IMR-90 (cell line): ENCODE data around the gene GSDMA. TPM values are rescaled to one million over a fixed set of nuclear protein-coding genes. Genes with fewer than 3 reads are reported as not detected.

ENCODE experiments used
- ATAC-seq: fragments of 200-7000 bp; cut with Tn5 transposase; 2 replicates; pipeline ENCODE4 v1.9.1; 2020; ENCODE audit warnings: low read depth, mild to moderate bottlenecking, moderate library complexity
- BruUV-seq: library from RNA; stranded (reverse); fragments of 400-500 nt; replicated peaks from 2 replicates; lab custom pipeline; 2021; lab: Mats Ljungman, UMichigan
- CTCF ChIA-PET: fragments of 300-600 bp; formaldehyde crosslinking; extraction: SDS; loops from one replicate; lab custom pipeline; 2021; ENCODE audit warnings: antibody characterized with exemption; lab: Yijun Ruan, JAX
- POLR2A ChIA-PET: fragments of 300-600 bp; sonication (Branson Sonifier 250); formaldehyde crosslinking; loops from one replicate; lab custom pipeline; 2022; ENCODE audit warnings: antibody characterized with exemption; ENCODE audit not compliant: unreplicated experiment; lab: Charles Lee
- DNase-seq: peaks from one replicate; pipeline ENCODE4 v3.0.0; 2013
- H2AFZ ChIP-seq: replicated peaks from 2 replicates; pipeline ENCODE3; 2013; ENCODE audit warnings: low read length, mild to moderate bottlenecking; ENCODE audit not compliant: poor library complexity
- H2AK5ac ChIP-seq: 2 replicates; pipeline ENCODE4 v1.6.1; 2013; ENCODE audit warnings: low read depth, low read length, inconsistent platforms
- H2AK9ac ChIP-seq: replicated peaks from 2 replicates; pipeline ENCODE3; 2013; ENCODE audit warnings: mild to moderate bottlenecking, low read depth, low read length, moderate library complexity; ENCODE audit not compliant: poor library complexity
- H2BK120ac ChIP-seq: 2 replicates; pipeline ENCODE4 v1.6.1; 2013; ENCODE audit warnings: low read depth, low read length, inconsistent platforms
- H2BK15ac ChIP-seq: 3 replicates; pipeline ENCODE4 v1.6.1; 2013; ENCODE audit warnings: low read depth, low read length, inconsistent platforms
- H2BK20ac ChIP-seq: 2 replicates; pipeline ENCODE4 v1.6.1; 2013; ENCODE audit warnings: low read depth, mild to moderate bottlenecking, inconsistent platforms, low read length, moderate library complexity
- H2BK5ac ChIP-seq: 2 replicates; pipeline ENCODE4 v1.6.1; 2013; ENCODE audit warnings: mild to moderate bottlenecking, low read depth, low read length, inconsistent platforms; ENCODE audit not compliant: poor library complexity, severe bottlenecking
- H3K14ac ChIP-seq: replicated peaks from 2 replicates; pipeline ENCODE4 v1.6.1; 2013; ENCODE audit warnings: low read depth, low read length, inconsistent platforms
- H3K18ac ChIP-seq: 2 replicates; pipeline ENCODE4 v1.6.1; 2013; ENCODE audit warnings: low read depth, low read length, control low read depth
- H3K23ac ChIP-seq: 2 replicates; pipeline ENCODE4 v1.6.1; 2013; ENCODE audit warnings: low read depth, low read length, inconsistent platforms
- H3K27ac ChIP-seq: 2 replicates; pipeline ENCODE4 v1.5.1; 2013; ENCODE audit warnings: mild to moderate bottlenecking, control low read depth, low read length; ENCODE audit not compliant: insufficient read depth
- H3K27me3 ChIP-seq: 2 replicates; pipeline ENCODE4 v1.6.1; 2013; ENCODE audit warnings: low read length; ENCODE audit not compliant: control insufficient read depth, insufficient read depth
- H3K36me3 ChIP-seq: 2 replicates; pipeline ENCODE4 v1.6.1; 2013; ENCODE audit warnings: low read length, mixed read lengths; ENCODE audit not compliant: control insufficient read depth, insufficient read depth
- H3K4ac ChIP-seq: 2 replicates; pipeline ENCODE4 v1.6.1; 2013; ENCODE audit warnings: low read depth, low read length, inconsistent platforms
- H3K4me1 ChIP-seq: 2 replicates; pipeline ENCODE4 v1.6.1; 2013; ENCODE audit warnings: low read length, mixed read lengths; ENCODE audit not compliant: control insufficient read depth, insufficient read depth
- H3K4me2 ChIP-seq: 2 replicates; pipeline ENCODE4 v1.6.1; 2013; ENCODE audit warnings: low read depth, mild to moderate bottlenecking, control low read depth, low read length, moderate library complexity
- H3K4me3 ChIP-seq: 2 replicates; pipeline ENCODE4 v1.5.1; 2013; ENCODE audit warnings: low read depth, mild to moderate bottlenecking, control low read depth, low read length, moderate library complexity; ENCODE audit not compliant: insufficient read depth
- H3K56ac ChIP-seq: 2 replicates; pipeline ENCODE4 v1.6.1; 2013; ENCODE audit warnings: low read length, inconsistent platforms; ENCODE audit not compliant: insufficient read depth; ENCODE audit errors: extremely low read depth
- H3K79me1 ChIP-seq, 2 experiments: 2 replicates each; pipeline ENCODE4 v1.6.1; 2013; ENCODE audit warnings: low read length in 2 of 2, inconsistent platforms in 1 of 2, low read depth in 1 of 2
- H3K9ac ChIP-seq: 2 replicates; pipeline ENCODE4 v1.6.1; 2013; ENCODE audit warnings: low read depth, low read length, control low read depth
- H3K9me1 ChIP-seq: 2 replicates; pipeline ENCODE4 v1.6.1; 2013; ENCODE audit warnings: low read length, inconsistent platforms; ENCODE audit not compliant: insufficient read depth
- H3K9me3 ChIP-seq: 2 replicates; pipeline ENCODE4 v1.6.1; 2013; ENCODE audit warnings: low read length; ENCODE audit not compliant: control insufficient read depth, insufficient read depth
- H4K20me1 ChIP-seq: 2 replicates; pipeline ENCODE4 v1.6.1; 2013; ENCODE audit warnings: low read length, inconsistent platforms; ENCODE audit not compliant: insufficient read depth
- H4K5ac ChIP-seq: 2 replicates; pipeline ENCODE4 v1.6.1; 2013; ENCODE audit warnings: mild to moderate bottlenecking, low read depth, low read length, control low read depth
- H4K8ac ChIP-seq, 2 experiments: 2 replicates each; pipeline ENCODE4 v1.6.1; 2013; ENCODE audit warnings: low read depth in 2 of 2, low read length in 2 of 2, control low read depth in 1 of 2, inconsistent platforms in 1 of 2
- H4K91ac ChIP-seq: 2 replicates; pipeline ENCODE4 v1.6.1; 2013; ENCODE audit warnings: low read depth, low read length, inconsistent platforms; ENCODE audit not compliant: insufficient read depth
- BHLHE40 ChIP-seq: fragments of 150-350 bp; IDR thresholded peaks from 2 replicates; pipeline ENCODE4 v1.6.1; 2016; ENCODE audit warnings: mild to moderate bottlenecking, low read depth, low read length
- MAFK ChIP-seq: IDR thresholded peaks from 2 replicates; pipeline ENCODE4 v1.6.1; 2012; ENCODE audit warnings: low read depth, low read length, improper control_type of control experiment
- NFE2L2 ChIP-seq: fragments of 150-350 bp; IDR thresholded peaks from 2 replicates; pipeline ENCODE4 v1.6.1; 2016; ENCODE audit warnings: low read depth, mild to moderate bottlenecking, low read length
- RAD21 ChIP-seq: IDR thresholded peaks from 2 replicates; pipeline ENCODE4 v1.6.1; 2012; ENCODE audit warnings: low read length, improper control_type of control experiment
- WGBS, 2 experiments: methylation state at CpG; one replicate each; pipeline versions ENCODE4 v1.1.5 to v1.1.7; 2013; ENCODE audit warnings: missing lambda C conversion rate in 2 of 2; ENCODE audit not compliant: insufficient read length in 1 of 2; ENCODE audit errors: extremely low coverage in 2 of 2; 5-methylcytosine and 5-hydroxymethylcytosine counted together
- dilution Hi-C: fragments of 300-500 bp; cut with HindIII; formaldehyde crosslinking; loops from one replicate; pipeline ENCODE4 v1.14.3; 2018; ENCODE audit warnings: low sequenced_read_pairs; ENCODE audit not compliant: unreplicated experiment
- in situ Hi-C: fragments of 300-500 bp; cut with MboI; formaldehyde crosslinking; loops from 3 replicates; pipeline ENCODE4 v1.14.3; 2019; ENCODE audit warnings: low sequenced_read_pairs, inconsistent platforms, mixed read lengths
- intact Hi-C: fragments of 100-400 bp; cut with micrococcal nuclease; formaldehyde crosslinking; loops from 2 replicates; pipeline ENCODE4 v1.10.0; 2022
- polyA plus RNA-seq, 3 experiments: library from polyadenylated mRNA; depleted of rRNA; stranded (reverse); fragments of >200 nt; gene quantifications; 2 replicates each; pipeline ENCODE4 v1.2.3, GENCODE V29; 2012; ENCODE audit warnings: low replicate concordance in 1 of 3
- total RNA-seq: library from RNA; depleted of rRNA; stranded (reverse); fragments of >200 nt; gene quantifications from 2 replicates; pipeline ENCODE4 v1.2.3, GENCODE V29; 2012
- TF ChIP-seq, protein P1 (sequence below): conservative IDR thresholded peaks from 2 replicates; pipeline ENCODE4 v1.5.1; 2012; ENCODE audit warnings: mild to moderate bottlenecking, low read depth, low read length, improper control_type of control experiment

Gene GSDMA
- total and polyA plus RNA-seq, 2 of the 4 experiments (the other 2 are of a cell fraction): not detected

DNA sequence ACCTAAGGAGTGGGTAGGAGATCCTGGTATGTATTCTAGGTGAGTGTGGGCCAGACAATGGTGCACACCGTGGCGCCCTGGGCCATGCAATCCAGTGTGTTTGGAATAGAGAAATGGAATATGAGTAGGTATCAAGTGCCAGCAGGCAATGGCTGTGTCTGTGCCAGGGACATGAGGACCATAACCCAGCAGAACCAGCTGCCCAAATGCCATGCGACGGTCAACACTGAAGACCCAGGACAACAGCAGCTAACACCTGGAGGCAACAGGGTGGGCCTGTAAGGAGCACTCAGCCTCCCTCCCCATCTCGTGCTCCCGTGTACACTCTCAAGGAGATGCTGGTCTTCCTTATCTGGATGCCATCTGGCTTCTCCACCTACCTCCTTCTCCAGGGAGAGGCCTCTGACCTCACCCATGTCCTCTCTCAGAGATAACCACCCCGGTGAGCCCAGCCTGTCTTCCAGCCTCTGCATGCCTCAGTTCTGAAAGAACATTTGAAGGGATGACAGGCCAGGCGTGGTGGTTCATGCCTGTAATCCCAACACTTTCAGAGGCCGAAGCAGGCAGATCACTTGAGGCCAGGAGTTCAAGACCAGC is 43.6 kb upstream of the GSDMA start:
- H2BK20ac ChIP-seq: no peak overlapping the region
- no peak overlapping the region for H2AK9ac ChIP-seq
- BruUV-seq: no TSS peak
- no peak for TF ChIP-seq RAD21
- TF ChIP-seq, protein P1, sequence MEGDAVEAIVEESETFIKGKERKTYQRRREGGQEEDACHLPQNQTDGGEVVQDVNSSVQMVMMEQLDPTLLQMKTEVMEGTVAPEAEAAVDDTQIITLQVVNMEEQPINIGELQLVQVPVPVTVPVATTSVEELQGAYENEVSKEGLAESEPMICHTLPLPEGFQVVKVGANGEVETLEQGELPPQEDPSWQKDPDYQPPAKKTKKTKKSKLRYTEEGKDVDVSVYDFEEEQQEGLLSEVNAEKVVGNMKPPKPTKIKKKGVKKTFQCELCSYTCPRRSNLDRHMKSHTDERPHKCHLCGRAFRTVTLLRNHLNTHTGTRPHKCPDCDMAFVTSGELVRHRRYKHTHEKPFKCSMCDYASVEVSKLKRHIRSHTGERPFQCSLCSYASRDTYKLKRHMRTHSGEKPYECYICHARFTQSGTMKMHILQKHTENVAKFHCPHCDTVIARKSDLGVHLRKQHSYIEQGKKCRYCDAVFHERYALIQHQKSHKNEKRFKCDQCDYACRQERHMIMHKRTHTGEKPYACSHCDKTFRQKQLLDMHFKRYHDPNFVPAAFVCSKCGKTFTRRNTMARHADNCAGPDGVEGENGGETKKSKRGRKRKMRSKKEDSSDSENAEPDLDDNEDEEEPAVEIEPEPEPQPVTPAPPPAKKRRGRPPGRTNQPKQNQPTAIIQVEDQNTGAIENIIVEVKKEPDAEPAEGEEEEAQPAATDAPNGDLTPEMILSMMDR: no peak
- TF ChIP-seq BHLHE40: no peak
- TF ChIP-seq MAFK: no peak
- no peak for TF ChIP-seq NFE2L2
- DNase-seq (no peak), ATAC-seq (no peak)
- no peak overlapping the region for H2AK5ac ChIP-seq
- no peak overlapping the region for H2AFZ ChIP-seq
- CTCF ChIA-PET: no interaction called here
- intact Hi-C loops: no loop called here
- H4K20me1 ChIP-seq: peaks cover 12% of the 10 kb centered on the region; the same call in 1 of the 2 replicates
- no peak overlapping the region for H4K5ac ChIP-seq
- no peak overlapping the region for H3K27ac ChIP-seq
- H2BK120ac ChIP-seq: no peak overlapping the region
- peaks cover 5% of the 10 kb centered on the region for H3K4me1 ChIP-seq
- H3K4me3 ChIP-seq: no peak overlapping the region
- 100% methylated on average over 6 of the region's 9 CpGs; no CpG with 5 or more reads in 1 of the 2 experiments for WGBS, 2 experiments
- in situ Hi-C loops: no loop called here
- POLR2A ChIA-PET: no interaction called here
- no peak overlapping the region for H3K4me2 ChIP-seq
- H3K9ac ChIP-seq: no peak overlapping the region
- no peak overlapping the region for H2BK5ac ChIP-seq
- peaks cover 50% of the 10 kb centered on the region for H3K36me3 ChIP-seq
- no peak overlapping the region for H3K18ac ChIP-seq
- no peak overlapping the region for H3K14ac ChIP-seq
- H4K8ac ChIP-seq: no peak overlapping the region
- H3K23ac ChIP-seq: no peak overlapping the region
- H3K9me1 ChIP-seq: peaks cover 23% of the 10 kb centered on the region
- H4K91ac ChIP-seq: no peak overlapping the region
- H3K4ac ChIP-seq: no peak overlapping the region
- no peaks in the 10 kb centered on the region for H3K9me3 ChIP-seq
- H3K27me3 ChIP-seq: no peaks in the 10 kb centered on the region
- H3K56ac ChIP-seq: no peak overlapping the region
- dilution Hi-C loops: no loop called here
- peaks cover 9 to 23% of the 10 kb centered on the region in 2 experiments; a peak in 3 of 4 replicates for H3K79me1 ChIP-seq
- H2BK15ac ChIP-seq: no peak overlapping the region
